ENCODE measurements around the gene ZNF536. TPM values are rescaled to one million over a fixed set of nuclear protein-coding genes. Genes with fewer than 3 reads are reported as not detected.
A peak's percentile ranks its signal among the peaks of the same experiment; 100 is the strongest.

The ZNF536 gene
- total and polyA plus RNA-seq, 2 of the 4 experiments (the other 2 are of a cell fraction), result not detected

DNA sequence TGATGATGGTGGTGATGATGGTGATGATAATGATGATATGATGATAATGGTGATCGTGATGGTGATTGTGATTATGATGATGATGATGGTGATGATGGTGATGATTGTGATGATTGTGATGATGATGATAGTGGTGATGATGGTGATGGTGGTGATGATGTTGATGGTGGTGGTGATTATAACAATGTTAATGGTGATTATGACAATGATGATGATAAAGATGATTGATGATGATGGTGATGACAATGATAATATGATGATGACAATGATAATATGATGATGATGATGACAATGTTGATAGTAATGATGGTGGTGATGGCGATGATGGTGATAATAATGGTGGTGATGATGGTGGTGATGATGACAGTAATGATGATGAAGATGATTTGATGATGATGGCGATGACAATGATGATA lies 34.1 kb upstream of the ZNF536 start:
- intact Hi-C loops (cut with micrococcal nuclease) (no loop called here), in situ Hi-C loops (cut with MboI; ENCODE audit: low sequenced_read_pairs) (no loop called here), dilution Hi-C loops (cut with HindIII; ENCODE audit: low sequenced_read_pairs, unreplicated experiment) (no loop called here)
- Histone ChIP-seq H3K9me3 (ENCODE audit: control insufficient read depth, insufficient read depth, low read length) (peaks cover 37% of the 10 kb centered on the region), H2AK9ac (replicated peaks; ENCODE audit: low read depth, low read length, poor library complexity) (no peak overlapping the region), H3K9me1 (ENCODE audit: insufficient read depth, low read length) (no peaks in the 10 kb centered on the region), H3K4me1 (ENCODE audit: control insufficient read depth, insufficient read depth, low read length) (no peaks in the 10 kb centered on the region), H4K5ac (ENCODE audit: low read depth, low read length) (no peak overlapping the region), H4K8ac (ENCODE audit: low read depth in 2 of 2, low read length in 2 of 2) (no peak overlapping the region), H3K27me3 (ENCODE audit: control insufficient read depth, insufficient read depth, low read length) (no peaks in the 10 kb centered on the region), H2BK20ac (ENCODE audit: low read depth, low read length) (no peak overlapping the region), H2BK15ac (ENCODE audit: low read depth, low read length) (no peak overlapping the region), H3K4ac (ENCODE audit: low read depth, low read length) (no peak overlapping the region), H3K27ac (ENCODE audit: insufficient read depth, low read length) (no peak overlapping the region), H4K20me1 (ENCODE audit: insufficient read depth, low read length) (no peaks in the 10 kb centered on the region), H3K79me1 (ENCODE audit: low read depth in 1 of 2, low read length in 2 of 2) (no peaks in the 10 kb centered on the region), H3K36me3 (ENCODE audit: control insufficient read depth, insufficient read depth, low read length) (no peaks in the 10 kb centered on the region), H4K91ac (ENCODE audit: insufficient read depth, low read depth, low read length) (no peak overlapping the region), H3K14ac (replicated peaks; ENCODE audit: low read depth, low read length) (no peak overlapping the region), H3K56ac (ENCODE audit: extremely low read depth, insufficient read depth, low read length) (no peak overlapping the region), H3K23ac (ENCODE audit: low read depth, low read length) (no peak overlapping the region), H3K4me2 (ENCODE audit: low read depth, low read length) (no peak overlapping the region), H2AK5ac (ENCODE audit: low read depth, low read length) (no peak overlapping the region), H3K4me3 (ENCODE audit: insufficient read depth, low read depth, low read length) (no peak overlapping the region), H2BK5ac (ENCODE audit: low read depth, low read length, poor library complexity, severe bottlenecking) (peak overlapping the region; percentile 13), H2BK120ac (ENCODE audit: low read depth, low read length) (no peak overlapping the region), H2AFZ (replicated peaks; ENCODE audit: low read length, poor library complexity) (no peak overlapping the region), H3K18ac (ENCODE audit: low read depth, low read length) (no peak overlapping the region), H3K9ac (ENCODE audit: low read depth, low read length) (no peak overlapping the region)
- TF ChIP-seq, protein P1, sequence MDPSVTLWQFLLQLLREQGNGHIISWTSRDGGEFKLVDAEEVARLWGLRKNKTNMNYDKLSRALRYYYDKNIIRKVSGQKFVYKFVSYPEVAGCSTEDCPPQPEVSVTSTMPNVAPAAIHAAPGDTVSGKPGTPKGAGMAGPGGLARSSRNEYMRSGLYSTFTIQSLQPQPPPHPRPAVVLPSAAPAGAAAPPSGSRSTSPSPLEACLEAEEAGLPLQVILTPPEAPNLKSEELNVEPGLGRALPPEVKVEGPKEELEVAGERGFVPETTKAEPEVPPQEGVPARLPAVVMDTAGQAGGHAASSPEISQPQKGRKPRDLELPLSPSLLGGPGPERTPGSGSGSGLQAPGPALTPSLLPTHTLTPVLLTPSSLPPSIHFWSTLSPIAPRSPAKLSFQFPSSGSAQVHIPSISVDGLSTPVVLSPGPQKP (IDR thresholded peaks at IDR 0.05; ENCODE audit: borderline replicate concordance, low read depth, low read length), result no peak
- TF ChIP-seq, protein P2, sequence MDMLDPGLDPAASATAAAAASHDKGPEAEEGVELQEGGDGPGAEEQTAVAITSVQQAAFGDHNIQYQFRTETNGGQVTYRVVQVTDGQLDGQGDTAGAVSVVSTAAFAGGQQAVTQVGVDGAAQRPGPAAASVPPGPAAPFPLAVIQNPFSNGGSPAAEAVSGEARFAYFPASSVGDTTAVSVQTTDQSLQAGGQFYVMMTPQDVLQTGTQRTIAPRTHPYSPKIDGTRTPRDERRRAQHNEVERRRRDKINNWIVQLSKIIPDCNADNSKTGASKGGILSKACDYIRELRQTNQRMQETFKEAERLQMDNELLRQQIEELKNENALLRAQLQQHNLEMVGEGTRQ (IDR thresholded peaks at IDR 0.05; ENCODE audit: low read depth, low read length), result no peak
- no peak for TF ChIP-seq NFE2L2 (IDR thresholded peaks at IDR 0.05; ENCODE audit: low read depth, low read length)
- TF ChIP-seq MXI1 (IDR thresholded peaks at IDR 0.05; ENCODE audit: borderline replicate concordance, low read depth, low read length), result no peak
- TF ChIP-seq CHD1 (IDR thresholded peaks at IDR 0.05; ENCODE audit: low read depth, low read length), result no peak
- no peak for TF ChIP-seq BHLHE40 (IDR thresholded peaks at IDR 0.05; ENCODE audit: low read depth, low read length)
- TF ChIP-seq FOS (IDR thresholded peaks at IDR 0.05; ENCODE audit: low read depth, low read length), result no peak
- TF ChIP-seq SMC3 (IDR thresholded peaks at IDR 0.05; ENCODE audit: low read depth, low read length), result no peak
- no peak for TF ChIP-seq RCOR1 (IDR thresholded peaks at IDR 0.05; ENCODE audit: insufficient replicate concordance, low read length)
- no peak for TF ChIP-seq POLR2A (IDR thresholded peaks at IDR 0.05; ENCODE audit: low read depth, low read length)
- TF ChIP-seq RAD21 (IDR thresholded peaks at IDR 0.05; ENCODE audit: low read length), result no peak
- no peak for TF ChIP-seq RFX5 (IDR thresholded peaks at IDR 0.05; ENCODE audit: low read depth, low read length)
- TF ChIP-seq MAFK (IDR thresholded peaks at IDR 0.05; ENCODE audit: low read depth, low read length), result no peak
- TF ChIP-seq CEBPB (IDR thresholded peaks at IDR 0.05; ENCODE audit: low read depth, low read length), result no peak
- no peak for TF ChIP-seq MAZ (IDR thresholded peaks at IDR 0.05; ENCODE audit: borderline replicate concordance, low read depth, low read length)
- TF ChIP-seq CTCF (conservative IDR thresholded peaks at IDR 0.05; ENCODE audit: low read depth, low read length), result no peak
- no TSS peak for BruUV-seq (replicated peaks)
- DNase-seq, result no peak
- ATAC-seq (ENCODE audit: low read depth), result no peak
- 60% methylated on average over 3 of the region's 3 CpGs; no CpG with 5 or more reads in 1 of the 2 experiments for WGBS, 2 experiments (ENCODE audit: extremely low coverage in 2 of 2, insufficient read length in 1 of 2)
- CTCF ChIA-PET, result no interaction called here
- POLR2A ChIA-PET (ENCODE audit: unreplicated experiment), result no interaction called here

All from IMR-90 (cell line).